Measurements from ENCODE around the gene THSD4. TPM values are rescaled to one million over a fixed set of nuclear protein-coding genes. Genes with fewer than 3 reads are reported as not detected.

THSD4 gene
- total RNA-seq, 1 experiment from 2014 or later: 65.4 TPM

DNA sequence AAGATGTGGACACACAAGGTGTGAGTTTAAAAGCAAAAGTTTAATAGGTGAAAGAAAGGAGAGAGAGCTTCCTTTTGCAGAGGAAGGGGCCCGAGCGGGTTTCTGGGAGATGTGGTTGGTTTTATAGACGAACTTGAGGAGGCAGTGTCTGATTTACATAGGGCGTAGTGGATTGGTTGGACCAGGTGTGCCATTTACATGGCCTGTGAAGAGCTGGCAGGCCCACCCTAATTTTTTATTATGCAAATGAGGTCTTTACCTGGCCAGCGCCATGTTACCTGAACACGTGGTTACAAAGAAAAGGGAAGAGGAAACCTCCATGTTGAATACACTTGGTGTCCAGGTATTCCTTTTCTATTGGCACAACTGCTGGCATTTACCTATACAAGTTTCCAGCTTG lies 42.8 kb upstream of the THSD4 start:
- ATAC-seq: no peak
- in situ Hi-C loops (cut with HindIII; ENCODE audit: low pct_unique_long_range_greater_than_20kb, low sequenced_read_pairs): no loop called here
- BruUV-seq (replicated peaks): no TSS peak
- intact Hi-C loops (cut with micrococcal nuclease; ENCODE audit: unreplicated experiment): no loop called here
- DNase-seq (ENCODE audit: low read depth, low spot score): no peak
- H3K9me3 ChIP-seq (ENCODE audit: control insufficient read depth, insufficient read depth, low read depth, low read length): peaks cover 24% of the 10 kb centered on the region
- no peaks in the 10 kb centered on the region for H3K27me3 ChIP-seq (ENCODE audit: control insufficient read depth, insufficient read depth, low read length)
- TF ChIP-seq SIN3A (IDR thresholded peaks at IDR 0.05; ENCODE audit: borderline replicate concordance, insufficient read depth, low read depth, low read length) (no peak), TCF7L2 (IDR thresholded peaks at IDR 0.05; ENCODE audit: low read depth, low read length) (no peak), POLR2AphosphoS5 (IDR thresholded peaks at IDR 0.05; ENCODE audit: low read depth, low read length) (no peak)
- TF ChIP-seq, protein P1, sequence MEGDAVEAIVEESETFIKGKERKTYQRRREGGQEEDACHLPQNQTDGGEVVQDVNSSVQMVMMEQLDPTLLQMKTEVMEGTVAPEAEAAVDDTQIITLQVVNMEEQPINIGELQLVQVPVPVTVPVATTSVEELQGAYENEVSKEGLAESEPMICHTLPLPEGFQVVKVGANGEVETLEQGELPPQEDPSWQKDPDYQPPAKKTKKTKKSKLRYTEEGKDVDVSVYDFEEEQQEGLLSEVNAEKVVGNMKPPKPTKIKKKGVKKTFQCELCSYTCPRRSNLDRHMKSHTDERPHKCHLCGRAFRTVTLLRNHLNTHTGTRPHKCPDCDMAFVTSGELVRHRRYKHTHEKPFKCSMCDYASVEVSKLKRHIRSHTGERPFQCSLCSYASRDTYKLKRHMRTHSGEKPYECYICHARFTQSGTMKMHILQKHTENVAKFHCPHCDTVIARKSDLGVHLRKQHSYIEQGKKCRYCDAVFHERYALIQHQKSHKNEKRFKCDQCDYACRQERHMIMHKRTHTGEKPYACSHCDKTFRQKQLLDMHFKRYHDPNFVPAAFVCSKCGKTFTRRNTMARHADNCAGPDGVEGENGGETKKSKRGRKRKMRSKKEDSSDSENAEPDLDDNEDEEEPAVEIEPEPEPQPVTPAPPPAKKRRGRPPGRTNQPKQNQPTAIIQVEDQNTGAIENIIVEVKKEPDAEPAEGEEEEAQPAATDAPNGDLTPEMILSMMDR (IDR thresholded peaks at IDR 0.05): no peak
- TF ChIP-seq, protein P2, sequence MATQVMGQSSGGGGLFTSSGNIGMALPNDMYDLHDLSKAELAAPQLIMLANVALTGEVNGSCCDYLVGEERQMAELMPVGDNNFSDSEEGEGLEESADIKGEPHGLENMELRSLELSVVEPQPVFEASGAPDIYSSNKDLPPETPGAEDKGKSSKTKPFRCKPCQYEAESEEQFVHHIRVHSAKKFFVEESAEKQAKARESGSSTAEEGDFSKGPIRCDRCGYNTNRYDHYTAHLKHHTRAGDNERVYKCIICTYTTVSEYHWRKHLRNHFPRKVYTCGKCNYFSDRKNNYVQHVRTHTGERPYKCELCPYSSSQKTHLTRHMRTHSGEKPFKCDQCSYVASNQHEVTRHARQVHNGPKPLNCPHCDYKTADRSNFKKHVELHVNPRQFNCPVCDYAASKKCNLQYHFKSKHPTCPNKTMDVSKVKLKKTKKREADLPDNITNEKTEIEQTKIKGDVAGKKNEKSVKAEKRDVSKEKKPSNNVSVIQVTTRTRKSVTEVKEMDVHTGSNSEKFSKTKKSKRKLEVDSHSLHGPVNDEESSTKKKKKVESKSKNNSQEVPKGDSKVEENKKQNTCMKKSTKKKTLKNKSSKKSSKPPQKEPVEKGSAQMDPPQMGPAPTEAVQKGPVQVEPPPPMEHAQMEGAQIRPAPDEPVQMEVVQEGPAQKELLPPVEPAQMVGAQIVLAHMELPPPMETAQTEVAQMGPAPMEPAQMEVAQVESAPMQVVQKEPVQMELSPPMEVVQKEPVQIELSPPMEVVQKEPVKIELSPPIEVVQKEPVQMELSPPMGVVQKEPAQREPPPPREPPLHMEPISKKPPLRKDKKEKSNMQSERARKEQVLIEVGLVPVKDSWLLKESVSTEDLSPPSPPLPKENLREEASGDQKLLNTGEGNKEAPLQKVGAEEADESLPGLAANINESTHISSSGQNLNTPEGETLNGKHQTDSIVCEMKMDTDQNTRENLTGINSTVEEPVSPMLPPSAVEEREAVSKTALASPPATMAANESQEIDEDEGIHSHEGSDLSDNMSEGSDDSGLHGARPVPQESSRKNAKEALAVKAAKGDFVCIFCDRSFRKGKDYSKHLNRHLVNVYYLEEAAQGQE (IDR thresholded peaks at IDR 0.05; ENCODE audit: insufficient read depth in 1 of 2, low read depth in 2 of 2, low read length in 1 of 2): no peak
- H3K27ac ChIP-seq (ENCODE audit: low read length): peak overlapping the region; percentile 46; the same call in 1 of the 2 replicates
- ChIA-PET POLR2A (no interaction called here), CTCF (no interaction called here)
- H3K4me3 ChIP-seq (ENCODE audit: low read depth in 2 of 2, low read length in 2 of 2): no peak overlapping the region
- peaks cover 11% of the 10 kb centered on the region for H3K4me1 ChIP-seq (ENCODE audit: control insufficient read depth, insufficient read depth, low read length)
- no peaks in the 10 kb centered on the region for H3K36me3 ChIP-seq (ENCODE audit: control insufficient read depth, insufficient read depth, low read length)

DNA sequence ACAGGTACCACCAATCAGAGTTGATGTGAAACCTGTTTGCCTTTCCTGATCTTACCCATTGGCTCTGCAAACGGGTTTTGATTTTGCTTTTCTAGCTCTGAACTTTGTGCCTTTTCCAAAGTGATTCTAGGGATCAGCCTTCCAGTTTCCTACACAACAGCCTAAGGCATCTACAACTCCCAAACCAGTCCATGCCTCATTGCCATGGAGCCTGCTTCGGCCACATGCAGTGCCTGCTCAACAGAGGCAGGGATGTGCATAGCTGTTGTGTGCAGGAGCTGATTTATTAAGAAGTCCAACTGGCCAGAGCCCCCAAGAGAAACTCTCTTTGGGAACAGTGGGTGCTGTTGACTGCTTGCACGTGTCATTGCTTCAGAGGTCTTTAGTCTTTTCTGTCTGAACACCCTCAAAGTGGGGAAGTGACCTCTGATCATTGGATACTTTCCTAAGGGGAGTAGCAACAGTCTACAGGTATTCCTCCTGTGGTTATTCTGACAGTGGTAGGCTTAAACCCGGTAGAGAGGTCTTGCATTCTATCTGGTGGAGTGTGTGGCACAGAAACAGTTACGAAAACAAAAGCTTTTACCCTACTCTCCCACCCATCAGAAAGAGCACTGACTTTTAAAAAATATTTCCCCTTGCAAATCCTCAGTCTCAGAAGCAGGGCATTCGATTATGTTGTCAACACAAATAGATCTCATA lies 36.6 kb upstream of the THSD4 start:
- H3K27ac ChIP-seq (ENCODE audit: low read length): peak overlapping the region; percentile 86

More for the DNA sequence above, 36.6 kb upstream of the THSD4 start:
- Histone ChIP-seq H3K4me3 (ENCODE audit: low read depth in 2 of 2, low read length in 2 of 2) (no peak overlapping the region), H3K27me3 (ENCODE audit: control insufficient read depth, insufficient read depth, low read length) (no peaks in the 10 kb centered on the region), H3K36me3 (ENCODE audit: control insufficient read depth, insufficient read depth, low read length) (no peaks in the 10 kb centered on the region), H3K9me3 (ENCODE audit: control insufficient read depth, insufficient read depth, low read depth, low read length) (peaks cover 12% of the 10 kb centered on the region), H3K4me1 (ENCODE audit: control insufficient read depth, insufficient read depth, low read length) (peaks cover 24% of the 10 kb centered on the region)
- intact Hi-C loops (cut with micrococcal nuclease; ENCODE audit: unreplicated experiment) (no loop called here), in situ Hi-C loops (cut with HindIII; ENCODE audit: low pct_unique_long_range_greater_than_20kb, low sequenced_read_pairs) (no loop called here)
- ChIA-PET CTCF (interaction anchor here (0.6 kb wide), 1 partner anchor 192 kb away, joined by 5 read pairs; no protein-coding TSS in a partner anchor), POLR2A (interaction anchor here (0.6 kb wide), 1 partner anchor 329 kb away, joined by 7 read pairs; no protein-coding TSS in a partner anchor)
- DNase-seq (ENCODE audit: low read depth, low spot score): no peak
- TF ChIP-seq SIN3A (IDR thresholded peaks at IDR 0.05; ENCODE audit: borderline replicate concordance, insufficient read depth, low read depth, low read length) (no peak), POLR2AphosphoS5 (IDR thresholded peaks at IDR 0.05; ENCODE audit: low read depth, low read length) (no peak), TCF7L2 (IDR thresholded peaks at IDR 0.05; ENCODE audit: low read depth, low read length) (no peak)
- TF ChIP-seq, protein P1 (IDR thresholded peaks at IDR 0.05): no peak
- TF ChIP-seq, protein P2 (IDR thresholded peaks at IDR 0.05; ENCODE audit: insufficient read depth in 1 of 2, low read depth in 2 of 2, low read length in 1 of 2): no peak
- BruUV-seq (replicated peaks): no TSS peak
- ATAC-seq: peak; percentile 71
